WTC11 (cell line): ENCODE data around the gene SMURF1.

Experiments
- CREB1 ChIP-seq: sonication (generic); formaldehyde crosslinking; IDR thresholded peaks from 2 replicates; pipeline ENCODE4 v1.8.0; 2023; ENCODE audit warnings: mild to moderate bottlenecking, missing genetic modification reagents
- ESRRA ChIP-seq: sonication (generic); formaldehyde crosslinking; IDR thresholded peaks from 2 replicates; pipeline ENCODE4 v1.8.1; 2022; ENCODE audit warnings: mild to moderate bottlenecking, missing genetic modification reagents, borderline replicate concordance
- NR1H2 ChIP-seq: sonication (generic); formaldehyde crosslinking; IDR thresholded peaks from 2 replicates; pipeline ENCODE4 v1.9.0; 2021; ENCODE audit warnings: mild to moderate bottlenecking, moderate library complexity, missing genetic modification reagents
- RELA ChIP-seq: sonication (generic); formaldehyde crosslinking; IDR thresholded peaks from 2 replicates; pipeline ENCODE4 v1.8.1; 2022; ENCODE audit warnings: missing genetic modification reagents, mild to moderate bottlenecking, borderline replicate concordance
- TEAD4 ChIP-seq: sonication (generic); formaldehyde crosslinking; IDR thresholded peaks from 2 replicates; pipeline ENCODE4 v1.8.0; 2022; ENCODE audit warnings: mild to moderate bottlenecking, missing genetic modification reagents
- ZNF263 ChIP-seq: sonication (generic); formaldehyde crosslinking; IDR thresholded peaks from 2 replicates; pipeline ENCODE4 v1.8.1; 2022; ENCODE audit warnings: low read depth, mild to moderate bottlenecking, moderate library complexity, missing genetic modification reagents
- TF ChIP-seq, protein P1 (sequence below): sonication (generic); formaldehyde crosslinking; IDR thresholded peaks from 2 replicates; pipeline ENCODE4 v1.8.1; 2022; ENCODE audit warnings: mild to moderate bottlenecking, moderate library complexity, missing genetic modification reagents
- TF ChIP-seq, protein P2 (sequence below): sonication (generic); formaldehyde crosslinking; IDR thresholded peaks from 2 replicates; pipeline ENCODE4 v1.8.0; 2022; ENCODE audit warnings: missing genetic modification reagents
- TF ChIP-seq, protein P3 (sequence below): fragments of 200-600 bp; IDR thresholded peaks from 2 replicates; pipeline ENCODE4 v1.8.0; 2022; ENCODE audit warnings: antibody characterized with exemption
- TF ChIP-seq, protein P4 (sequence below): sonication (generic); formaldehyde crosslinking; IDR thresholded peaks from 2 replicates; pipeline ENCODE4 v1.8.1; 2022; ENCODE audit warnings: missing genetic modification reagents, borderline replicate concordance

DNA sequence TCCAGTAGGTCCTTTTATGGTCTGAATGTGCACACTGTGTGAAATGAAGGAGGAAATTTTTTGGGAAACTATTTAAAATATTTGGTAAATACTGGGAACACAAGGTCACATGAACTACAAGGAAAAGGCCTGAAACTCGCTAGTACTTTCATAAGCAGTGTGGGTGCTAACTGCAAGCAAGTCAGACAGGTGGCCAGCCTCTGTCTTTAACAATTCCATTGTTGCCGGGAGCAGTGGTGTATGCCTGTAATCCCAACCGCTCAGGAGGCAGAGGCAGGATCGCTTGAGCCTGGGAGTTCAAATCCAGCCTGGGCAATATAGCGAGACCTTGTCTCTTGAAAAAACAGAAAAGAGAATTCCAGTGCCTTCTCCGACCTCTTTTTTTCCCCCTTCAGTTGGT is 37.5 kb downstream of the SMURF1 start:
- TF ChIP-seq, protein P1, sequence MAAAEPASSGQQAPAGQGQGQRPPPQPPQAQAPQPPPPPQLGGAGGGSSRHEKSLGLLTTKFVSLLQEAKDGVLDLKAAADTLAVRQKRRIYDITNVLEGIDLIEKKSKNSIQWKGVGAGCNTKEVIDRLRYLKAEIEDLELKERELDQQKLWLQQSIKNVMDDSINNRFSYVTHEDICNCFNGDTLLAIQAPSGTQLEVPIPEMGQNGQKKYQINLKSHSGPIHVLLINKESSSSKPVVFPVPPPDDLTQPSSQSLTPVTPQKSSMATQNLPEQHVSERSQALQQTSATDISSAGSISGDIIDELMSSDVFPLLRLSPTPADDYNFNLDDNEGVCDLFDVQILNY (CRISPR knock-in tag): no peak
- TF ChIP-seq ZNF263 (CRISPR knock-in tag): no peak
- TF ChIP-seq CREB1: no peak
- TF ChIP-seq, protein P2, sequence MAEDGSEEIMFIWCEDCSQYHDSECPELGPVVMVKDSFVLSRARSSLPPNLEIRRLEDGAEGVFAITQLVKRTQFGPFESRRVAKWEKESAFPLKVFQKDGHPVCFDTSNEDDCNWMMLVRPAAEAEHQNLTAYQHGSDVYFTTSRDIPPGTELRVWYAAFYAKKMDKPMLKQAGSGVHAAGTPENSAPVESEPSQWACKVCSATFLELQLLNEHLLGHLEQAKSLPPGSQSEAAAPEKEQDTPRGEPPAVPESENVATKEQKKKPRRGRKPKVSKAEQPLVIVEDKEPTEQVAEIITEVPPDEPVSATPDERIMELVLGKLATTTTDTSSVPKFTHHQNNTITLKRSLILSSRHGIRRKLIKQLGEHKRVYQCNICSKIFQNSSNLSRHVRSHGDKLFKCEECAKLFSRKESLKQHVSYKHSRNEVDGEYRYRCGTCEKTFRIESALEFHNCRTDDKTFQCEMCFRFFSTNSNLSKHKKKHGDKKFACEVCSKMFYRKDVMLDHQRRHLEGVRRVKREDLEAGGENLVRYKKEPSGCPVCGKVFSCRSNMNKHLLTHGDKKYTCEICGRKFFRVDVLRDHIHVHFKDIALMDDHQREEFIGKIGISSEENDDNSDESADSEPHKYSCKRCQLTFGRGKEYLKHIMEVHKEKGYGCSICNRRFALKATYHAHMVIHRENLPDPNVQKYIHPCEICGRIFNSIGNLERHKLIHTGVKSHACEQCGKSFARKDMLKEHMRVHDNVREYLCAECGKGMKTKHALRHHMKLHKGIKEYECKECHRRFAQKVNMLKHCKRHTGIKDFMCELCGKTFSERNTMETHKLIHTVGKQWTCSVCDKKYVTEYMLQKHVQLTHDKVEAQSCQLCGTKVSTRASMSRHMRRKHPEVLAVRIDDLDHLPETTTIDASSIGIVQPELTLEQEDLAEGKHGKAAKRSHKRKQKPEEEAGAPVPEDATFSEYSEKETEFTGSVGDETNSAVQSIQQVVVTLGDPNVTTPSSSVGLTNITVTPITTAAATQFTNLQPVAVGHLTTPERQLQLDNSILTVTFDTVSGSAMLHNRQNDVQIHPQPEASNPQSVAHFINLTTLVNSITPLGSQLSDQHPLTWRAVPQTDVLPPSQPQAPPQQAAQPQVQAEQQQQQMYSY (CRISPR knock-in tag): no peak
- TF ChIP-seq ESRRA: no peak
- no peak for TF ChIP-seq RELA (CRISPR knock-in tag)
- TF ChIP-seq, protein P3, sequence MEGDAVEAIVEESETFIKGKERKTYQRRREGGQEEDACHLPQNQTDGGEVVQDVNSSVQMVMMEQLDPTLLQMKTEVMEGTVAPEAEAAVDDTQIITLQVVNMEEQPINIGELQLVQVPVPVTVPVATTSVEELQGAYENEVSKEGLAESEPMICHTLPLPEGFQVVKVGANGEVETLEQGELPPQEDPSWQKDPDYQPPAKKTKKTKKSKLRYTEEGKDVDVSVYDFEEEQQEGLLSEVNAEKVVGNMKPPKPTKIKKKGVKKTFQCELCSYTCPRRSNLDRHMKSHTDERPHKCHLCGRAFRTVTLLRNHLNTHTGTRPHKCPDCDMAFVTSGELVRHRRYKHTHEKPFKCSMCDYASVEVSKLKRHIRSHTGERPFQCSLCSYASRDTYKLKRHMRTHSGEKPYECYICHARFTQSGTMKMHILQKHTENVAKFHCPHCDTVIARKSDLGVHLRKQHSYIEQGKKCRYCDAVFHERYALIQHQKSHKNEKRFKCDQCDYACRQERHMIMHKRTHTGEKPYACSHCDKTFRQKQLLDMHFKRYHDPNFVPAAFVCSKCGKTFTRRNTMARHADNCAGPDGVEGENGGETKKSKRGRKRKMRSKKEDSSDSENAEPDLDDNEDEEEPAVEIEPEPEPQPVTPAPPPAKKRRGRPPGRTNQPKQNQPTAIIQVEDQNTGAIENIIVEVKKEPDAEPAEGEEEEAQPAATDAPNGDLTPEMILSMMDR: no peak
- no peak for TF ChIP-seq TEAD4
- TF ChIP-seq, protein P4, sequence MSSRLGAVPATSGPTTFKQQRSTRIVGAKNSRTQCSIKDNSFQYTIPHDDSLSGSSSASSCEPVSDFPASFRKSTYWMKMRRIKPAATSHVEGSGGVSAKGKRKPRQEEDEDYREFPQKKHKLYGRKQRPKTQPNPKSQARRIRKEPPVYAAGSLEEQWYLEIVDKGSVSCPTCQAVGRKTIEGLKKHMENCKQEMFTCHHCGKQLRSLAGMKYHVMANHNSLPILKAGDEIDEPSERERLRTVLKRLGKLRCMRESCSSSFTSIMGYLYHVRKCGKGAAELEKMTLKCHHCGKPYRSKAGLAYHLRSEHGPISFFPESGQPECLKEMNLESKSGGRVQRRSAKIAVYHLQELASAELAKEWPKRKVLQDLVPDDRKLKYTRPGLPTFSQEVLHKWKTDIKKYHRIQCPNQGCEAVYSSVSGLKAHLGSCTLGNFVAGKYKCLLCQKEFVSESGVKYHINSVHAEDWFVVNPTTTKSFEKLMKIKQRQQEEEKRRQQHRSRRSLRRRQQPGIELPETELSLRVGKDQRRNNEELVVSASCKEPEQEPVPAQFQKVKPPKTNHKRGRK (CRISPR knock-in tag): no peak
- no peak for TF ChIP-seq NR1H2 (CRISPR knock-in tag)
